Dedifferentiated amniotic fluid mesenchymal stem cell (primary cell): Measurements from ENCODE around the gene TSSK6.
A peak's percentile ranks its signal among the peaks of the same experiment; 100 is the strongest.

ENCODE experiments used
- DNase-seq: peaks from one replicate; pipeline ENCODE4 v3.0.0-alpha.2; 2016; ENCODE audit errors: extremely low spot score

The TSSK6 gene

GRCh38 chr19:19505669-19506326 lies 9.6 kb downstream of the TSSK6 start:
- no peak for DNase-seq

- no peak for DNase-seq
Observed at GRCh38 chr19:19504754-19505668, 10.3 kb downstream of the TSSK6 start.

- no peak for DNase-seq
Observed at GRCh38 chr19:19502808-19503602, 12.3 kb downstream of the TSSK6 start.

GRCh38 chr19:19502281-19502680 lies 13.1 kb downstream of the TSSK6 start:
- no peak for DNase-seq

- no peak for DNase-seq
Observed at GRCh38 chr19:19501798-19502197, 13.6 kb downstream of the TSSK6 start.

GRCh38 chr19:19500975-19501644 lies 14.2 kb downstream of the TSSK6 start:
- DNase-seq: no peak

GRCh38 chr19:19499272-19499995 lies 15.9 kb downstream of the TSSK6 start:
- no peak for DNase-seq

- no peak for DNase-seq
Observed at GRCh38 chr19:19498255-19498991, 16.9 kb downstream of the TSSK6 start.

GRCh38 chr19:19495614-19496603 lies 19.4 kb downstream of the TSSK6 start:
- DNase-seq: no peak

- no peak for DNase-seq
Observed at GRCh38 chr19:19493841-19494546, 21.4 kb downstream of the TSSK6 start.

- no peak for DNase-seq
Observed at GRCh38 chr19:19492026-19492610, 23.2 kb downstream of the TSSK6 start.

GRCh38 chr19:19491321-19492025 lies 23.9 kb downstream of the TSSK6 start:
- no peak for DNase-seq

- DNase-seq: peak; percentile 78
Observed at GRCh38 chr19:19490214-19490968, 25.0 kb downstream of the TSSK6 start.

GRCh38 chr19:19489804-19490204 lies 25.5 kb downstream of the TSSK6 start:
- DNase-seq: no peak

- DNase-seq: peak; percentile 95
Observed at GRCh38 chr19:19488875-19489690, 26.3 kb downstream of the TSSK6 start.
